K562 (cell line): Measurements from ENCODE around the gene MMP20. TPM values are rescaled to one million over a fixed set of nuclear protein-coding genes. Genes with fewer than 3 reads are reported as not detected.

Source experiments
- ATAC-seq: fragments of 200-7000 bp; cut with Tn5 transposase; 3 replicates; pipeline ENCODE4 v1.9.1; 2020; ENCODE audit warnings: moderate library complexity
- BruUV-seq: library from RNA; stranded (reverse); fragments of 400-500 nt; replicated peaks from 2 replicates; lab custom pipeline; 2021; lab: Mats Ljungman, UMichigan
- CTCF ChIA-PET: fragments of 300-600 bp; formaldehyde crosslinking; extraction: SDS; loops from one replicate; lab custom pipeline; 2021; ENCODE audit warnings: low intra/inter-chr PET ratio; lab: Yijun Ruan, JAX
- POLR2A ChIA-PET: fragments of 300-600, 350-650 bp; sonication (Branson Sonifier 250); formaldehyde crosslinking; extraction: SDS; loops from one replicate; lab custom pipeline; 2021; ENCODE audit warnings: antibody characterized with exemption, inconsistent platforms; lab: Yijun Ruan, JAX
- DNase-seq, 4 experiments: peaks; one replicate each; pipeline versions ENCODE4 v3.0.0 to v3.0.0-alpha.2; 2011 to 2018; ENCODE audit warnings: low spot score in 3 of 4, mixed read lengths in 3 of 4; ENCODE audit errors: extremely low read depth in 1 of 4
- FAIRE-seq: peaks from 2 replicates; lab custom pipeline; 2011; peaks lifted over from hg19 to GRCh38; lab: Jason Lieb, UNC
- H2AFZ ChIP-seq: 2 replicates; pipeline ENCODE4 v1.6.0; 2011; ENCODE audit warnings: low read depth, low read length, control low read depth, inconsistent platforms
- H3K27ac ChIP-seq: fragments of 200-600 bp; 3 replicates; pipeline ENCODE4 v1.8.0; 2011; ENCODE audit warnings: low read depth, mild to moderate bottlenecking, control low read depth, inconsistent platforms, low read length, moderate library complexity, mixed read lengths; ENCODE audit errors: extremely low read depth
- H3K27me3 ChIP-seq, 2 experiments: fragments of 300-600 bp in 1 of 2; 2 replicates in 1 of 2; 3 replicates in 1 of 2; pipeline versions ENCODE4 v1.6.0 to v1.8.0; 2011; ENCODE audit warnings: inconsistent platforms in 2 of 2, low read length in 2 of 2, mild to moderate bottlenecking in 1 of 2, mixed read lengths in 1 of 2, moderate library complexity in 1 of 2; ENCODE audit not compliant: control insufficient read depth in 2 of 2, insufficient read depth in 2 of 2
- H3K36me3 ChIP-seq: fragments of 300-600 bp; 3 replicates; pipeline ENCODE4 v1.8.0; 2011; ENCODE audit warnings: mild to moderate bottlenecking, low read length, inconsistent platforms; ENCODE audit not compliant: control insufficient read depth, insufficient read depth
- H3K4me1 ChIP-seq, 2 experiments: fragments of 200-600 bp in 1 of 2; replicated peaks in 1 of 2; 2 replicates in 1 of 2; 3 replicates in 1 of 2; pipeline versions ENCODE4 v1.5.1 to v1.8.0; 2011; ENCODE audit warnings: inconsistent platforms in 2 of 2, low read length in 2 of 2, mild to moderate bottlenecking in 1 of 2, mixed read lengths in 1 of 2, moderate library complexity in 1 of 2; ENCODE audit not compliant: control insufficient read depth in 2 of 2, insufficient read depth in 2 of 2
- H3K4me2 ChIP-seq: 2 replicates; pipeline ENCODE4 v1.6.1; 2011; ENCODE audit warnings: low read length, control low read depth, inconsistent platforms, mixed read lengths; ENCODE audit not compliant: insufficient read depth
- H3K4me3 ChIP-seq: fragments of 200-600 bp; sonication (generic), shearing (Covaris generic); 2 replicates; pipeline ENCODE4 v1.5.1; 2016; ENCODE audit warnings: control low read depth, inconsistent platforms
- H3K79me2 ChIP-seq: fragments of 200-600 bp; 3 replicates; pipeline ENCODE4 v1.8.0; 2011; ENCODE audit warnings: low read length, inconsistent platforms; ENCODE audit not compliant: control insufficient read depth, insufficient read depth
- H3K9ac ChIP-seq, 2 experiments: 2 replicates each; pipeline versions ENCODE4 v1.6.0 to v1.6.1; 2011; ENCODE audit warnings: low read depth in 2 of 2, low read length in 2 of 2, control low read depth in 1 of 2, inconsistent platforms in 1 of 2, mild to moderate bottlenecking in 1 of 2, mixed read lengths in 1 of 2; ENCODE audit not compliant: insufficient read depth in 1 of 2
- H3K9me1 ChIP-seq: one replicate; pipeline ENCODE4 v1.6.0; 2011; ENCODE audit warnings: inconsistent platforms, mild to moderate bottlenecking, low read length, moderate library complexity; ENCODE audit not compliant: control insufficient read depth, insufficient read depth
- H3K9me3 ChIP-seq: replicated peaks from 2 replicates; pipeline ENCODE4 v1.5.1; 2011; ENCODE audit warnings: low read depth, low read length, inconsistent platforms; ENCODE audit not compliant: control insufficient read depth, insufficient read depth
- H4K20me1 ChIP-seq: replicated peaks from 2 replicates; pipeline ENCODE4 v1.6.1; 2011; ENCODE audit warnings: low read length, inconsistent platforms, mixed read lengths; ENCODE audit not compliant: control insufficient read depth, insufficient read depth
- EZH2 ChIP-seq: IDR thresholded peaks from 2 replicates; pipeline ENCODE4 v1.6.1; 2012; ENCODE audit warnings: low read depth, mild to moderate bottlenecking, inconsistent platforms, low read length, borderline replicate concordance
- FOXK2 ChIP-seq, 2 experiments: fragments of 450-650 bp; IDR thresholded peaks in 1 of 2; conservative IDR thresholded peaks in 1 of 2; 2 replicates each; pipeline ENCODE4 v1.6.1; 2016; ENCODE audit warnings: low read depth in 2 of 2, mild to moderate bottlenecking in 1 of 2
- MGA ChIP-seq: fragments of 450-650 bp; IDR thresholded peaks from 2 replicates; pipeline ENCODE4 v1.6.1; 2016; ENCODE audit warnings: mild to moderate bottlenecking, moderate library complexity
- POLR2B ChIP-seq: fragments of 450-650 bp; IDR thresholded peaks from 2 replicates; pipeline ENCODE4 v1.6.1; 2018; ENCODE audit warnings: low read depth; ENCODE audit not compliant: partially characterized antibody
- ZFP30 ChIP-seq: fragments of 250-450 bp; sonication (Bioruptor Pico); IDR thresholded peaks from 2 replicates; pipeline ENCODE4 v1.8.0; 2022; ENCODE audit warnings: moderate library complexity, mild to moderate bottlenecking, inconsistent platforms, borderline replicate concordance
- ZNF395 ChIP-seq: fragments of 200-800 bp; sonication (Bioruptor generic); IDR thresholded peaks from 2 replicates; pipeline ENCODE4 v1.6.1; 2017; ENCODE audit warnings: missing genetic modification characterization, missing compliant biosample characterization
- ZNF431 ChIP-seq: sonication (generic); formaldehyde crosslinking; IDR thresholded peaks from 2 replicates; pipeline ENCODE4 v1.8.0; 2022; ENCODE audit warnings: mild to moderate bottlenecking, missing genetic modification reagents
- ZNF780A ChIP-seq: fragments of 250-450 bp; sonication (Bioruptor Pico); IDR thresholded peaks from 2 replicates; pipeline ENCODE4 v1.5.0; 2021; ENCODE audit warnings: mild to moderate bottlenecking
- ZSCAN32 ChIP-seq: fragments of 450-650 bp; formaldehyde crosslinking; IDR thresholded peaks from 2 replicates; pipeline ENCODE4 v1.4.0; 2020; ENCODE audit warnings: mild to moderate bottlenecking, moderate library complexity
- in situ Hi-C: fragments of 300-500 bp; cut with MboI; formaldehyde crosslinking; loops from 4 replicates; pipeline ENCODE4 v1.15.0; 2018; ENCODE audit warnings: inconsistent platforms, mixed read lengths
- intact Hi-C: fragments of 100-400 bp; cut with micrococcal nuclease; formaldehyde crosslinking; loops from 2 replicates; pipeline ENCODE4 v1.14.2; 2022
- polyA plus RNA-seq, 8 experiments: library from polyadenylated mRNA; depleted of rRNA in 4 of 8; stranded (reverse) in 5 of 8; unstranded in 3 of 8; fragments of >200 nt; fragmentation: Nextera tagmentation in 2 of 8; fragmentation: Illumina TruSeq in 1 of 8; extraction: Ambion mirVana in 2 of 8; extraction: Trizol in 1 of 8; gene quantifications; 2 replicates each; pipeline versions ENCODE4 v1.2.1 to v1.2.3, GENCODE V29; 2011 to 2014; ENCODE audit warnings: inconsistent platforms in 1 of 8, missing spikeins in 1 of 8
- total RNA-seq, 7 experiments: library from RNA; depleted of rRNA in 6 of 7; stranded (reverse); fragments of >200 nt in 6 of 7; fragmentation: Illumina TruSeq in 2 of 7; extraction: Trizol in 2 of 7; gene quantifications; 2 replicates each; pipeline versions ENCODE4 v1.2.1 to v1.2.3, GENCODE V29; 2011 to 2021; ENCODE audit warnings: low replicate concordance in 1 of 7

The MMP20 gene
- total and polyA plus RNA-seq, 9 of the 15 experiments (the other 6 are each of a cell fraction or from before 2014, with no cell fraction given): not detected

- BruUV-seq: no TSS peak
- Histone ChIP-seq H3K9me3 (no peaks in the 10 kb centered on the region), H3K36me3 (no peaks in the 10 kb centered on the region), H4K20me1 (no peaks in the 10 kb centered on the region), H3K4me1 (no peaks in the 10 kb centered on the region), H3K4me2 (no peak overlapping the region), H3K9ac (no peak overlapping the region), H3K9me1 (no peaks in the 10 kb centered on the region), H3K79me2 (no peaks in the 10 kb centered on the region), H3K27ac (no peak overlapping the region), H3K27me3 (no peaks in the 10 kb centered on the region; a peak in 1 of 5 replicates), H3K4me3 (no peak overlapping the region), H2AFZ (no peak overlapping the region)
- ChIA-PET POLR2A (interaction anchor here (1.1 kb wide), 1 partner anchor 19 kb away, joined by 3 read pairs; no protein-coding TSS in a partner anchor), CTCF (no interaction called here)
- ATAC-seq (no peak), DNase-seq (no peak), FAIRE-seq (no peak)
- in situ Hi-C loops (no loop called here), intact Hi-C loops (no loop called here)
- no peak for TF ChIP-seq ZNF395 (CRISPR knock-in tag)
- no peak for TF ChIP-seq POLR2B
- no peak for TF ChIP-seq EZH2
- no peak for TF ChIP-seq ZSCAN32 (CRISPR knock-in tag)
- no peak for TF ChIP-seq FOXK2 (conservative IDR thresholded peaks at IDR 0.05 in 1 of 2, IDR thresholded peaks at IDR 0.05 in 1 of 2; ENCODE audit: low read depth in 2 of 2)
- TF ChIP-seq ZNF780A: no peak
- TF ChIP-seq ZFP30 (CRISPR knock-in tag): no peak
- no peak for TF ChIP-seq ZNF431 (CRISPR knock-in tag)
- TF ChIP-seq MGA: no peak
Observed at GRCh38 chr11:102647430-102647829, 22.3 kb upstream of the MMP20 start.
